ENCODE measurements around the gene EPHB3.

The EPHB3 gene

DNA sequence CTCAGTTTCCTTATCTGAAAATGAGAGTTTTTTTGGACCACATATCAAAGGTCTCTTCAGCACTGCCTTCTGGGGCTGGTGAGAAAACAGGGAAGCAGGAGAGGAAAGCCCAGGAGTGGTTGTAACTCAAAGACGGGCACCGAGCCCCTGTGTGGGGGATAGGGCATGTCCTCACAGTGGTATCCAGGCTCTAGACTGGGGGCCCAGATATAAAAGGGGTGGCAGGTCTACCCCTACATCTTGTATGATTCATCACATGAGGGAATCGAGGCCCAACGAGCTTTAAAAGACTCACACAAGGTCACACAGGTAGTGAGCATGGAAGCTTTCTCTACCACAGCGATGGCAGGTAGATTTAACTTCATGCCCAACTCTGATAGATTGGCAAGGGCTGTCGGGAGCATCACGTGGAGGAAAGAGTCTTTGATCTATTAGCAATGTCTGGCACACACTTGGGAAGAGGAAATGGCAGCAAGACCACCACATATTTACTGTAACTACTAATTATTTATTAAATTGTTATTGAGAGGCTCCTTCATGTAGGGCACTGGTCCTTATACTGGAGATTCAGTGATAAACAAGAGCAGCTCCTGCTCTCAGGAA is 4.1 kb upstream of the EPHB3 start:
- H3K4me3 ChIP-seq (ENCODE audit: control insufficient read depth, low read depth, low read length), result no peak overlapping the region
- no peak for DNase-seq (ENCODE audit: low read depth)
- TF ChIP-seq, protein P1, sequence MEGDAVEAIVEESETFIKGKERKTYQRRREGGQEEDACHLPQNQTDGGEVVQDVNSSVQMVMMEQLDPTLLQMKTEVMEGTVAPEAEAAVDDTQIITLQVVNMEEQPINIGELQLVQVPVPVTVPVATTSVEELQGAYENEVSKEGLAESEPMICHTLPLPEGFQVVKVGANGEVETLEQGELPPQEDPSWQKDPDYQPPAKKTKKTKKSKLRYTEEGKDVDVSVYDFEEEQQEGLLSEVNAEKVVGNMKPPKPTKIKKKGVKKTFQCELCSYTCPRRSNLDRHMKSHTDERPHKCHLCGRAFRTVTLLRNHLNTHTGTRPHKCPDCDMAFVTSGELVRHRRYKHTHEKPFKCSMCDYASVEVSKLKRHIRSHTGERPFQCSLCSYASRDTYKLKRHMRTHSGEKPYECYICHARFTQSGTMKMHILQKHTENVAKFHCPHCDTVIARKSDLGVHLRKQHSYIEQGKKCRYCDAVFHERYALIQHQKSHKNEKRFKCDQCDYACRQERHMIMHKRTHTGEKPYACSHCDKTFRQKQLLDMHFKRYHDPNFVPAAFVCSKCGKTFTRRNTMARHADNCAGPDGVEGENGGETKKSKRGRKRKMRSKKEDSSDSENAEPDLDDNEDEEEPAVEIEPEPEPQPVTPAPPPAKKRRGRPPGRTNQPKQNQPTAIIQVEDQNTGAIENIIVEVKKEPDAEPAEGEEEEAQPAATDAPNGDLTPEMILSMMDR (conservative IDR thresholded peaks at IDR 0.05; ENCODE audit: control insufficient read depth, insufficient read depth, low read depth, low read length), result no peak

DNA sequence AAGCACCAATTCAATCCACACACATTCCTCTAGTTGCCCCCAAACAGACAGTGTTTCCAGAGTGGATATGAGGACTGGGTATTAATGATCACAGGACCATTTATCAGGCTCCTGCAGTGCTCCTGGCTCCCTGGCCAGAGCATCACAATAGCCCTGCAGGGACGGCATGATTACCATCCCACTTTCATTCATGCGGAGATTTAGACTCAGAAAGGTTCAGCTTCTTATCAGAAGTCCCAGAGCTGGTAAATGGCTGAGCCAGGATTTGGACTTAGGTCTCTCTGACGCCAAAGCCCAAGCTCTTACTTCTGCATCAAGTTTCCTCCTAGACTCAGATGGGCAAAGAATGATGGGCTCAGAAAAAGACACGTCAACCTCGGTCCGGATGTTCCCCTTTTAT is 2.9 kb upstream of the EPHB3 start:
- H3K4me3 ChIP-seq (ENCODE audit: control insufficient read depth, low read depth, low read length), result no peak overlapping the region
- TF ChIP-seq, protein P1 (conservative IDR thresholded peaks at IDR 0.05; ENCODE audit: control insufficient read depth, insufficient read depth, low read depth, low read length), result no peak
- DNase-seq (ENCODE audit: low read depth), result no peak

DNA sequence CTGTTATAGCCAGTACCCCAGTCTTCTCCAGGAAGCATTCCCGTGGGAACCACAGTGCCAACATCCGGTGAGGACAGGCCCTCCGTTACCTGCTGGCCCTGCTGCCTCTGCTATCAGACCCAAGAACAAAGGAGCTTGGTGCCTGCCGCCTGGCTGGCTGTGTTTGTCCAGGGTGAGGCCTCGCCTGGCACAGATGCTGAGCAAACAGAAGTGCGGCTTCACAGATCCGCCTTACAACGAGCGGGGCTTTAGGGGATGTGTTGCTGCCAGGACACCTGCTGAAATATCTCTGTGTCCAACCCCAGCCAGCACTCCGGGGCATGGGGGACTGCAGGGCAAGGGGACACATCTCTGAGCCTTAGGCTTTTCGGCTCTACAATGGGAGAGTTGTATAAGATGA is 2.2 kb upstream of the EPHB3 start:
- TF ChIP-seq, protein P1 (conservative IDR thresholded peaks at IDR 0.05; ENCODE audit: control insufficient read depth, insufficient read depth, low read depth, low read length), result no peak
- H3K4me3 ChIP-seq (ENCODE audit: control insufficient read depth, low read depth, low read length), result no peak overlapping the region
- DNase-seq (ENCODE audit: low read depth), result no peak

DNA sequence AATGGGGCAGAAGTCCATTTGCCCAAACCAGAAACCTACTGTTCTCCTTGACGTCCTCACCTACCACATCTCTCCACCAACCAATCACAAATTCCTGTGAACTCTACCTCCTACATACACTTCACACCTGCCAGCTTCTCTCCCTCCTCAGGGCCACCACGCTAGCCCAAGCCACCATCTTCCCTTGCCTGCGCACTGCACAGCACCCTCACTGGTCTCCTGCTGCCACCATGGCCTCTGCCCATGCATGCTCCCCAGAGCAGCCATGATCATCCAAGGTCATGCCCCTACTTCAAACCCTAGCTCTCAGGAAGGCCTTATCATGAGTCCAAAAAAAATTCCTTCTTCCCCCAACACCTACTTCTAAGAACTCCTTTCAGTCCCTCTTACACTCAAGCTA is 1.1 kb upstream of the EPHB3 start:
- DNase-seq (ENCODE audit: low read depth), result no peak
- no peak overlapping the region for H3K4me3 ChIP-seq (ENCODE audit: control insufficient read depth, low read depth, low read length)
- TF ChIP-seq, protein P1 (conservative IDR thresholded peaks at IDR 0.05; ENCODE audit: control insufficient read depth, insufficient read depth, low read depth, low read length), result no peak

DNA sequence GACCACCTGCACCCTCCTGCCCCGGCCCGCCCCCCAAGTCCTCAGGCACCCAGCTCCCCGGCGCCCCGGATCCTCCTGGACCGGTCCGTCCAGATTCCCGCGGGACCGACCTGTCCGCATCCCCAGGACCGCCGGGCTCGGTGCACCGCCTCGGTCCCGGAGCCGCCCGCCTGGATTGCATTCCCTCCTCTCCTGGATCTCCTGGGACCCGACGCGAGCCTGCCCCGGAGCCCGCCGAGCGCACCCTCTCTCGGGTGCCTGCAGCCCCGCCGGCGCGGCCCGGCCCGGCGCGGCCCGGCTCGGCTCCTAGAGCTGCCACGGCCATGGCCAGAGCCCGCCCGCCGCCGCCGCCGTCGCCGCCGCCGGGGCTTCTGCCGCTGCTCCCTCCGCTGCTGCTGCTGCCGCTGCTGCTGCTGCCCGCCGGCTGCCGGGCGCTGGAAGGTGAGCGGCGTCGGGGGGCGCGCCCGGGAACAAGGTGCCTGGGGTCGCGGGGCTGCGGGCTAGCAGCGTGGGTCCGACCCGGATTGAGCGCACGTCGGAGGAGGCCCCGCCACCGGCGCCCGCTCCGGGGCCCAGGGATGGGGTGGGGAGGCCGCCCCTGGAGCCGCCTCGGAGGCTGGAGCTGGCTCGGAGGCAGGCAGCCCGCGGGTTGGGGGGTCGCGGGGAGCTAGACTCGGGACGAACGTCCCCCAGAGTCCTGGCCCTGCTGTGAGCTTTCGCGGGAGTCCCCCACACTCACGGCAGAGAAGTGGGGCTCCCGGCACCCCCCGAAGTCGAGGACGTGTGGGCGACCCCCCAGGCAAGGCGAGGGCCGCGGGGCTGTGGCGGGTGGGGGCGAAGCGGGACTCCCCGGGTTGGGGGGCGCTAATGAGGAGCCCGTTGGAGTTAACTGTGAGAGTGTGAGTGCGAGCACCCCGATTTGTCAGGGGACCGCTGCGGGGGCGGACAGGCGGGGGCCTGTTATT is 610 bp downstream of the EPHB3 start:
- H3K4me3 ChIP-seq (ENCODE audit: control insufficient read depth, low read depth, low read length), result peak overlapping the region; percentile 52
- TF ChIP-seq, protein P1 (conservative IDR thresholded peaks at IDR 0.05; ENCODE audit: control insufficient read depth, insufficient read depth, low read depth, low read length), result no peak
- no peak for DNase-seq (ENCODE audit: low read depth)

DNA sequence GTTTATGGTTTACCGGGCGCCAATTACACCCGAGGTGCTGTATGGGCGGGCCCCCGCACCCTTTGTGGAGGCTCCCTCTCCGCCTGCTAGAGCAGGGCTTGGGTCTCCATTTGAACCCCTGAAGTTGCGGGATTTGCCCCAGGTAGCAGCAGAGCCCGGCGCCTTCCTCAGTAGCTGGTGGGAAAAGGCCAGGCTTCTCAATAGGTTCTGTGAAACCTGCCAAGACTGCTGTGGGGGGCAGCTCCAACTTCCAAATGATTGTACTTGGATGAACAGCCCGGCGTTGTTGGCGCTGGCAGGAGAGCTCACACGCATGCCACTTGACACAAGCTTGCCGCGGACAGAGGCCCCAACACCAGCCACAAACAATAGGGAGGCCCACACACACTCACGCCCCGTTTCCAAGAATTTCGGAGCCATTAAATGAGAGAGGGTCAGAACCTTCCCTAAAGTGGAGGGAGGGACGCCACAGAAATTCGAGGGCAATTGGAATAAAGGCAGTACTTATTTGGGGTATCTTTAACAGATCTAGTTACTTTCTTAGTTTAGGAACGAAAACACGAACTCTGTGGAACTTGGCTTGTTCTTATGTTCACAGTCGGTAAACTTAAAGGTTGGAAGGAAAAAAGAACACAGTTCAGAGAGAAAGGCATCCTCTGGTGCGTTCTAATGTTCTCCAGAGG is 1.4 kb downstream of the EPHB3 start:
- no peak for DNase-seq (ENCODE audit: low read depth)
- peak overlapping the region; percentile 20 for H3K4me3 ChIP-seq (ENCODE audit: control insufficient read depth, low read depth, low read length)
- TF ChIP-seq, protein P1 (conservative IDR thresholded peaks at IDR 0.05; ENCODE audit: control insufficient read depth, insufficient read depth, low read depth, low read length), result no peak
